Renal cortex interstitium (tissue), 15 donors: ENCODE results near the gene ANP32A. TPM values are rescaled to one million over a fixed set of nuclear protein-coding genes. Genes with fewer than 3 reads are reported as not detected.
"Not testable (repeated sequence)": the region's sequence is repeated elsewhere in the genome, so short reads cannot be mapped to it uniquely, and the experiment has no call there.

ENCODE experiments used
- DNase-seq, 11 donors: peaks; one replicate each; pipeline ENCODE4 v3.0.0-alpha.2; 2013; ENCODE audit warnings: low read depth in 9 of 11, low spot score in 4 of 11; ENCODE audit errors: extremely low read depth in 1 of 11
- long read RNA-seq, 16 experiments: transcript quantifications; one replicate each; lab custom pipeline, GENCODE V29; 2026
- polyA plus RNA-seq, 3 donors: library from polyadenylated mRNA; unstranded; fragments of 120-200 nt; gene quantifications; one replicate each; pipeline ENCODE4 v1.2.1, GENCODE V29; 2013; ENCODE audit not compliant: insufficient read length in 3 of 3

ANP32A gene
- polyA plus RNA-seq = 100 to 1,000 TPM; 273 to 319 (median 309) TPM
- long read RNA-seq, donor 1, transcript ANP32A-208 (3 exons, 707 nt) = minor isoform, 39 of 150 reads
- long read RNA-seq, donor 1, transcript ANP32A-203 (7 exons, 2,440 nt) = major isoform, 46 of 150 reads
- long read RNA-seq, donor 1, partial matches to known transcripts = 59 of 150 reads
- long read RNA-seq, donor 1, other reads (novel, unspliced or antisense) = 5 of 150 reads
- long read RNA-seq, donor 2, transcript ANP32A-203 (7 exons, 2,440 nt) = minor isoform, 41 of 130 reads
- long read RNA-seq, donor 2, transcript ANP32A-208 (3 exons, 707 nt) = major isoform, 45 of 130 reads
- long read RNA-seq, donor 2, partial matches to known transcripts = 38 of 130 reads
- long read RNA-seq, donor 2, other reads (novel, unspliced or antisense) = 5 of 130 reads
- long read RNA-seq, donor 3, transcript ANP32A-208 (3 exons, 707 nt) = minor isoform, 42 of 166 reads
- long read RNA-seq, donor 3, transcript ANP32A-203 (7 exons, 2,440 nt) = major isoform, 82 of 166 reads
- long read RNA-seq, donor 3, partial matches to known transcripts = 39 of 166 reads
- long read RNA-seq, donor 3, other reads (novel, unspliced or antisense) = 0 of 166 reads
- long read RNA-seq, donor 4, transcript ANP32A-208 (3 exons, 707 nt) = minor isoform, 29 of 95 reads
- long read RNA-seq, donor 4, transcript ANP32A-203 (7 exons, 2,440 nt) = major isoform, 54 of 95 reads
- long read RNA-seq, donor 4, partial matches to known transcripts = 11 of 95 reads
- long read RNA-seq, donor 4, other reads (novel, unspliced or antisense) = 0 of 95 reads
- long read RNA-seq, donor 5 = 0 reads
- long read RNA-seq, donor 6, transcript ANP32A-208 (3 exons, 707 nt) = minor isoform, 50 of 156 reads
- long read RNA-seq, donor 6, transcript ANP32A-203 (7 exons, 2,440 nt) = major isoform, 55 of 156 reads
- long read RNA-seq, donor 6, partial matches to known transcripts = 47 of 156 reads
- long read RNA-seq, donor 6, other reads (novel, unspliced or antisense) = 0 of 156 reads
- long read RNA-seq, donor 7, transcript ANP32A-207 (2 exons, 2,015 nt) = minor isoform, 5 of 207 reads
- long read RNA-seq, donor 7, transcript ANP32A-203 (7 exons, 2,440 nt) = major isoform, 68 of 207 reads
- long read RNA-seq, donor 7, transcript ANP32A-208 (3 exons, 707 nt) = major isoform, 68 of 207 reads
- long read RNA-seq, donor 7, partial matches to known transcripts = 65 of 207 reads
- long read RNA-seq, donor 7, other reads (novel, unspliced or antisense) = 0 of 207 reads
- long read RNA-seq, donor 8 = 0 reads
- long read RNA-seq, donor 9, transcript ANP32A-203 (7 exons, 2,440 nt) = major isoform, 55 of 99 reads
- long read RNA-seq, donor 9, transcript ANP32A-208 (3 exons, 707 nt) = minor isoform, 29 of 99 reads
- long read RNA-seq, donor 9, partial matches to known transcripts = 5 of 99 reads
- long read RNA-seq, donor 9, other reads (novel, unspliced or antisense) = 6 of 99 reads
- long read RNA-seq, donor 10, transcript ANP32A-203 (7 exons, 2,440 nt) = minor isoform, 47 of 161 reads
- long read RNA-seq, donor 10, transcript ANP32A-208 (3 exons, 707 nt) = major isoform, 49 of 161 reads
- long read RNA-seq, donor 10, partial matches to known transcripts = 52 of 161 reads
- long read RNA-seq, donor 10, other reads (novel, unspliced or antisense) = 7 of 161 reads
- long read RNA-seq, donor 11, transcript ANP32A-208 (3 exons, 707 nt) = minor isoform, 31 of 103 reads
- long read RNA-seq, donor 11, transcript ANP32A-203 (7 exons, 2,440 nt) = major isoform, 55 of 103 reads
- long read RNA-seq, donor 11, partial matches to known transcripts = 7 of 103 reads
- long read RNA-seq, donor 11, other reads (novel, unspliced or antisense) = 8 of 103 reads
- long read RNA-seq, donor 12, transcript ANP32A-208 (3 exons, 707 nt) = minor isoform, 16 of 73 reads
- long read RNA-seq, donor 12, transcript ANP32A-203 (7 exons, 2,440 nt) = major isoform, 24 of 73 reads
- long read RNA-seq, donor 12, partial matches to known transcripts = 30 of 73 reads
- long read RNA-seq, donor 12, other reads (novel, unspliced or antisense) = 0 of 73 reads
- long read RNA-seq, donor 13 = 0 reads
- long read RNA-seq, donor 14, transcript ANP32A-208 (3 exons, 707 nt) = minor isoform, 28 of 109 reads
- long read RNA-seq, donor 14, transcript ANP32A-203 (7 exons, 2,440 nt) = major isoform, 55 of 109 reads
- long read RNA-seq, donor 14, partial matches to known transcripts = 22 of 109 reads
- long read RNA-seq, donor 14, other reads (novel, unspliced or antisense) = 0 of 109 reads
- long read RNA-seq, donor 15, transcript ANP32A-203 (7 exons, 2,440 nt) = major isoform, 26 of 45 reads
- long read RNA-seq, donor 15, transcript ANP32A-208 (3 exons, 707 nt) = minor isoform, 15 of 45 reads
- long read RNA-seq, donor 15, partial matches to known transcripts = 0 of 45 reads
- long read RNA-seq, donor 15, other reads (novel, unspliced or antisense) = 0 of 45 reads
- long read RNA-seq, donor 16, transcript ANP32A-203 (7 exons, 2,440 nt) = major isoform, 125 of 290 reads
- long read RNA-seq, donor 16, transcript ANP32A-208 (3 exons, 707 nt) = minor isoform, 76 of 290 reads
- long read RNA-seq, donor 16, transcript ANP32A-207 (2 exons, 2,015 nt) = minor isoform, 6 of 290 reads
- long read RNA-seq, donor 16, partial matches to known transcripts = 73 of 290 reads
- long read RNA-seq, donor 16, other reads (novel, unspliced or antisense) = 7 of 290 reads

DNA sequence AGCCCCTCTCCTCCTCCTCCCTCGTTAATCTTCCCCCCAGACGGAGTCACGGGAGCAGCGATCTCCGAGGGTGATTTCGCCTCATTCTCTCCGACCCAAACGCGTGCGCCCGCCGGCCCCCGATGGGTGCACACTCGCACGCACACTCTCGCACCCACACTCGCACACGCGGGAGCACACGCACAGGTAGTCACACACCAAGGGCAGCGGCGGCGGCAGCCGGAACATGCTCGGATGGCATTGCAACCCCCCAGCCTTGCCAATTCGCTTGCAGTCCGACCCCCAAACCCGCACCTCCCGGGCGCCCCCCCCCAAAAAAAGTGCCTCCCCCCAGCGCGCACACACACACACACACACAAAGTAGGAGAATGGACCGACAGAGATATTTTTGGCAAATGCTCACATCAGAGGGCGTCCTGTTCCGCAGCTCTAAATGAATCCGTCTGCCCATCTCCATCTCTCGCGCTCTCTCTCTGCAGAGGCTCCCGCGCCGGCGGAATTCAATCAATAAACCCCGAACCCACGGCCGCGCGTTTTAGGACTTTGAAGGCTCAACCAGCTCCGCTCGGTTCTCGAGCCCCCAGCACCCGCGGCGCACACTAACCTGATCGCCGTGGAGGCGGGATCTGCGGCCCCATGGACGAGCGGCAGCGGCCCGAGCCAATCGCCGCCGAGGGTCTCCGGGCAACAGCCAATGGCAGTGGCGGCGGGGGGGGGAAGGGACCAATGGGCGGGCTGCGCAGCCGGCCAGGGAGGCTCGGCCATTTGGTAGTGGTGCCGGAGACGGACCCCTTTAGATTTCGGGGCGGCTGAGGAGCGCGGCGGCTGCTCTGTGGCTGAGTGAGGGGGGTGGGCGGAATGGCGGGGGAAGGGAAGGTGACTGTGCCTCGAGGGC is at the start of gene ANP32A:
Gene ANP32A, minus strand, starts transcription at position 601 of the 895 bp plus-strand sequence. Its CDS starts 144 bp downstream, at position 457.
- DNase-seq = peak; percentile 86 to 97 (median 94)

DNA sequence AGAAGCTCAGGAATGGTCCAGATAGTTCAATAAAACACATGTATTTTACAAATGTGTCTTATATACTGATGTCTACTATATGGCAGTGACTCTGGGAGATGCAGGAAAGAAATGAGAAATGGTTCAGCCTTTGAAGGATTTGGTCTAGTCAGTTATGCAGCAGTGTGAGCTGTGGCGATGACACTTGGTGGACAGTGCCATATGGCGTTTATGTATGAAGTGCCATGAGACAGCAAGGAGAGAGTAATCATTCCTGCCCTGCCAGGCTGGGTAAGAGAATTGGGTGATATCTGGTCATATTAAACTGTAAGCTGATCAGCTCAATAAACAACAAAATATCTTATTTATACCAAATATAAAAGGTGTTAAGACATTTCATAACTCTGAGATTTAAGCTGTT is 47.6 kb upstream of the ANP32A start:
- no peak for DNase-seq

- DNase-seq = no peak
These were observed 41.7 kb upstream of the ANP32A start for GRCh38 chr15:68862415-68862814.

DNA sequence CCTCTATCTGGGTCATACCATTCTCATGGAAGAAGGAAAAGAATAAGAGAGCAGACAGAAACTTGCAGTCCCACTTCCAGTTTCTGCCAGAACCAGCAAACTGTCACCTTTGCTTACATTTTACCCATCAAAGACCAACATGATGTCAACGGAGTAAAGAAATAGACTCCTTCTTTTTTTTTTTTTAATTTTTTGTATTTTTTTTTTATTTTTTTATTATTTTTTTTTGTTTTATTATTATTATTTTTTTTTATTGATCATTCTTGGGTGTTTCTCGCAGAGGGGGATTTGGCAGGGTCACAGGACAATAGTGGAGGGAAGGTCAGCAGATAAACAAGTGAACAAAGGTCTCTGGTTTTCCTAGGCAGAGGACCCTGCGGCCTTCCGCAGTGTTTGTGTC is 38.0 kb upstream of the ANP32A start:
- not testable (repeated sequence) for DNase-seq

- DNase-seq = not testable (repeated sequence)
These were observed 36.7 kb upstream of the ANP32A start for GRCh38 chr15:68857443-68857842.

DNA sequence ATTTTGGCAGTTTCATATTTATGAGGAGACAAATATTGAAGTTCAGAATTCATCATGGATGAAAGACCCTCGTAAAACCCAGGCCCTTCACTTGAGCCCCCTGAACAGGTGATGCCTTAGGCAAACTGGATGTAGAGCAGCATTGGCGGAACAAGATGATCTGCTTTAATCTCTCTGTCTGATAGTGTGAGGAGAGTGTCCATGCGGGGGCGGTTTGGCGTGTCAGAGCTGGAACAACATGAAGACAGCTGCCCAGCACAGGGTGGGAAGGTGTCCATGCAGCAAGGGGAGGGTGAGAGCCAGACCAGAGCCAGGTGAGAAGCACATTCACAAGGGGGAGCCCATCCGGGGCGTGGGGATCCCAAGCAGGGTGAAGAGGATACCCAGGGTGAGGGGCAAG is 31.8 kb upstream of the ANP32A start:
- DNase-seq = no peak

GRCh38 chr15:68851971-68852370 is 31.3 kb upstream of the ANP32A start:
- no peak for DNase-seq

DNA sequence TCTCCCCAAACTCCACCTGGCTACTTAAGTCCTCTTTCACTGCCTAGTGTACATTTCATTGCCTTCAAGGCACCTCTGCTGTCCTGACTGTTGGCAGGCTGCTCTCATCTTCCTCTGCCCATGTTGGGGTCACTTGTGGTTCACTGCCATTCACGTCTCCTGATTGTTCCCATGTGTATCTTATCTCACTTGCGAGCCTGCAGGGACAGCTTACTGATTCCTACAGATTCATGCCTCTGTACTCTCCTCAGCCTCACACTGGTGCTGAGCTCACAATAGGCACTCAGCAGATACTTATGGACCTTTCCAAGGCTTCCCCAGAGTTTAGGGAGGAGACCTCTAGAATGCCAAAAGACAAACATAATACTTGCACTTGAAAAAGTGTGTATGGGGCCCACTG is 28.8 kb upstream of the ANP32A start:
- DNase-seq = no peak

DNA sequence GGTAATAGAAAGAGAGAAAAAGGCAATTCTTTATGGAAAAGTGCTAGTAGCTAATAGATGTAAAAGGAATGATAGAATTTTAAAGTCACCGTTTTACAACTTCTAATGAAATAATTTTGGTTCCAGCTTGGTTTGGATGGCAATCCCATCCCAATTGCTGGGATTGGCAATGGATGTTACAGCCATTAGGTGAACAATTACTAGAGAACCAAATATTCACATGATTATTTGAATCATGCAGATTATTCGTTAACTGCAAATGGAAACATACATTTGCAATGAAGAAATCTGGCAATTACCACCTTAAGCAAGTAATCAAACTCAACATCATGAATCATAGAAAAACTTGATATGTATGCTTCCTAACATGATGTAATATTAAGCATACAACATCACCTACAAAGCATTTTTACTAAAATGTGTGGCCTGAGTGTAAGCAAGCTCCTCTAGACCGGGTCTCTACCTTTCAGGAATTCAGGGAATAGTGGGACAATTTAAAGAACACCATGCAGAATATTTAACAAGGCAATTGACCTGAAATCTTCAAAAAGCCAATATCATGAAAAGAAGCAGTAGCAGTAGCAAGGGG is 26.2 kb upstream of the ANP32A start:
- no peak for DNase-seq

- DNase-seq = no peak
These were observed 24.3 kb upstream of the ANP32A start for GRCh38 chr15:68844856-68845550.

GRCh38 chr15:68843425-68844311 is 23.0 kb upstream of the ANP32A start:
- peak in 4 of 11 donors; percentile 28 to 39 (median 34) for DNase-seq

DNA sequence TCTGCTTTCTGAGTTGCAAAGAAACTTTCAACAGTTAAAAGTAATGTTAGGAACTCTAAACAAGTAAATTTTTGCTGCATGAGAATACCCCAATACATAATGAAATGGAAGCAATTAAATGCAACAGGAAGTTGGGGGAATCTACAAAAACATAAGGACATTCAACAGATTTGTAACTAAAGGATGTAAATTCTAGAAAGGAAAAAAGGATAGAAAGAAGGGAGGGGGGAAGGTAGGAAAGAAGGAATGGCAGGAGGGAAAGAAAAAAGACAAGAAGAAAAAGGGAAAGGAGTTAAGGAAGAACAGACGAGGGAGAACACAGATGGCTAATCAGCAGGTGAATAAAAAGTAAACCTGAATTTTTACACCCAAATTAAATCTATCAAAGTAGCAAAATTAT is 22.3 kb upstream of the ANP32A start:
- no peak for DNase-seq

- no peak for DNase-seq
These were observed 13.7 kb upstream of the ANP32A start for GRCh38 chr15:68834346-68834745.
